ENCODE data around the gene CEBPZ. TPM values are rescaled to one million over a fixed set of nuclear protein-coding genes. Genes with fewer than 3 reads are reported as not detected.

The CEBPZ gene
- total RNA-seq, 1 experiment from 2014 or later = 47.8 TPM

GRCh38 chr2:37274359-37274965 lies 43.1 kb upstream of the CEBPZ start:
- DNase-seq (ENCODE audit: low read depth, low spot score) (no peak), ATAC-seq (no peak)
- H3K9me3 ChIP-seq (ENCODE audit: control insufficient read depth in 1 of 2, insufficient read depth in 1 of 2, low read depth in 1 of 2, low read length in 2 of 2) = no peaks in the 10 kb centered on the region
- no peaks in the 10 kb centered on the region for H3K9me2 ChIP-seq (ENCODE audit: insufficient read depth)
- no peaks in the 10 kb centered on the region for H3K79me2 ChIP-seq (ENCODE audit: insufficient read depth, low read length)
- no peaks in the 10 kb centered on the region for H4K20me1 ChIP-seq (ENCODE audit: insufficient read depth)
- no peaks in the 10 kb centered on the region for H3K4me1 ChIP-seq (ENCODE audit: control insufficient read depth in 1 of 2, insufficient read depth in 2 of 2, low read length in 2 of 2)
- RAD21 ChIA-PET (ENCODE audit: low non-redundant PET in 1 of 2, low total read pairs in 2 of 2, uncharacterized antibody in 2 of 2, unreplicated experiment in 2 of 2) = no interaction called here
- no peaks in the 10 kb centered on the region; a peak in 1 of 4 replicates for H3K36me3 ChIP-seq (ENCODE audit: control insufficient read depth in 1 of 2, insufficient read depth in 2 of 2, low read length in 2 of 2)
- BruUV-seq (replicated peaks) = no TSS peak
- CTCF ChIA-PET = no interaction called here
- H2AFZ ChIP-seq (ENCODE audit: low read depth, low read length, poor library complexity, severe bottlenecking) = no peak overlapping the region
- TF ChIP-seq ZFX (IDR thresholded peaks at IDR 0.05) (no peak), SRF (IDR thresholded peaks at IDR 0.05; ENCODE audit: low read depth) (no peak), SP1 (IDR thresholded peaks at IDR 0.05; ENCODE audit: low read depth) (no peak), EZH2phosphoT487 (IDR thresholded peaks at IDR 0.05; ENCODE audit: borderline replicate concordance) (no peak), RAD21 (IDR thresholded peaks at IDR 0.05; ENCODE audit: low read depth) (no peak), ELF1 (IDR thresholded peaks at IDR 0.05; ENCODE audit: borderline replicate concordance, low read depth) (no peak), FOSL1 (IDR thresholded peaks at IDR 0.05; ENCODE audit: low read depth) (no peak), SIN3A (IDR thresholded peaks at IDR 0.05; ENCODE audit: low read depth) (no peak), TCF7L2 (IDR thresholded peaks at IDR 0.05; ENCODE audit: borderline replicate concordance, extremely low read depth, insufficient read depth, insufficient read length) (no peak), MAX (IDR thresholded peaks at IDR 0.05) (no peak), YY1 (IDR thresholded peaks at IDR 0.05; ENCODE audit: extremely low read depth, insufficient replicate concordance, low read depth, low read length) (no peak), ATF3 (IDR thresholded peaks at IDR 0.05) (no peak), POLR2AphosphoS5 (IDR thresholded peaks at IDR 0.05; ENCODE audit: low read depth, low read length) (no peak), CBX3 (IDR thresholded peaks at IDR 0.05; ENCODE audit: low read depth) (no peak), JUND (IDR thresholded peaks at IDR 0.05) (no peak), ZNF274 (IDR thresholded peaks at IDR 0.05; ENCODE audit: low read depth, low read length) (no peak)
- TF ChIP-seq, protein P1, sequence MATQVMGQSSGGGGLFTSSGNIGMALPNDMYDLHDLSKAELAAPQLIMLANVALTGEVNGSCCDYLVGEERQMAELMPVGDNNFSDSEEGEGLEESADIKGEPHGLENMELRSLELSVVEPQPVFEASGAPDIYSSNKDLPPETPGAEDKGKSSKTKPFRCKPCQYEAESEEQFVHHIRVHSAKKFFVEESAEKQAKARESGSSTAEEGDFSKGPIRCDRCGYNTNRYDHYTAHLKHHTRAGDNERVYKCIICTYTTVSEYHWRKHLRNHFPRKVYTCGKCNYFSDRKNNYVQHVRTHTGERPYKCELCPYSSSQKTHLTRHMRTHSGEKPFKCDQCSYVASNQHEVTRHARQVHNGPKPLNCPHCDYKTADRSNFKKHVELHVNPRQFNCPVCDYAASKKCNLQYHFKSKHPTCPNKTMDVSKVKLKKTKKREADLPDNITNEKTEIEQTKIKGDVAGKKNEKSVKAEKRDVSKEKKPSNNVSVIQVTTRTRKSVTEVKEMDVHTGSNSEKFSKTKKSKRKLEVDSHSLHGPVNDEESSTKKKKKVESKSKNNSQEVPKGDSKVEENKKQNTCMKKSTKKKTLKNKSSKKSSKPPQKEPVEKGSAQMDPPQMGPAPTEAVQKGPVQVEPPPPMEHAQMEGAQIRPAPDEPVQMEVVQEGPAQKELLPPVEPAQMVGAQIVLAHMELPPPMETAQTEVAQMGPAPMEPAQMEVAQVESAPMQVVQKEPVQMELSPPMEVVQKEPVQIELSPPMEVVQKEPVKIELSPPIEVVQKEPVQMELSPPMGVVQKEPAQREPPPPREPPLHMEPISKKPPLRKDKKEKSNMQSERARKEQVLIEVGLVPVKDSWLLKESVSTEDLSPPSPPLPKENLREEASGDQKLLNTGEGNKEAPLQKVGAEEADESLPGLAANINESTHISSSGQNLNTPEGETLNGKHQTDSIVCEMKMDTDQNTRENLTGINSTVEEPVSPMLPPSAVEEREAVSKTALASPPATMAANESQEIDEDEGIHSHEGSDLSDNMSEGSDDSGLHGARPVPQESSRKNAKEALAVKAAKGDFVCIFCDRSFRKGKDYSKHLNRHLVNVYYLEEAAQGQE (IDR thresholded peaks at IDR 0.05; ENCODE audit: low read depth) = no peak
- H3K27ac ChIP-seq (ENCODE audit: low read depth, low read length) = no peak overlapping the region
- POLR2A ChIA-PET = no interaction called here
- H3K9ac ChIP-seq (ENCODE audit: low read length) = no peak overlapping the region
- intact Hi-C loops (cut with micrococcal nuclease) = no loop called here
- no peak overlapping the region for H3K4me2 ChIP-seq (ENCODE audit: low read length)
- no peaks in the 10 kb centered on the region for H3K27me3 ChIP-seq (ENCODE audit: insufficient read depth, low read length)
- no peak overlapping the region for H3K4me3 ChIP-seq (replicated peaks in 1 of 2; ENCODE audit: low read depth in 1 of 2, low read length in 2 of 2)
